KMS-11 (cell line): Measurements from ENCODE around the gene SCAF8.
"Not testable (repeated sequence)": the region's sequence is repeated elsewhere in the genome, so short reads cannot be mapped to it uniquely, and the experiment has no call there.

Experiments
- H2AFZ ChIP-seq: fragments of 200-600 bp; sonication (generic); 2 replicates; pipeline ENCODE4 v1.6.1; 2016; ENCODE audit warnings: antibody characterized with exemption, mixed run types, low read depth
- H3K27ac ChIP-seq: fragments of 200-600 bp; sonication (generic); 2 replicates; pipeline ENCODE4 v1.6.1; 2016; ENCODE audit warnings: mild to moderate bottlenecking, mixed run types
- H3K27me3 ChIP-seq: fragments of 200-600 bp; sonication (generic); 2 replicates; pipeline ENCODE4 v1.6.1; 2017; ENCODE audit warnings: mild to moderate bottlenecking, low read depth, mixed run types, moderate library complexity; ENCODE audit not compliant: insufficient read depth
- H3K36me3 ChIP-seq: fragments of 200-600 bp; sonication (generic); 2 replicates; pipeline ENCODE4 v1.6.1; 2017; ENCODE audit warnings: mild to moderate bottlenecking, mixed run types; ENCODE audit not compliant: insufficient read depth
- H3K4me1 ChIP-seq: fragments of 200-600 bp; sonication (generic); 2 replicates; pipeline ENCODE4 v1.6.1; 2016; ENCODE audit warnings: mild to moderate bottlenecking, low read depth, mixed run types; ENCODE audit not compliant: poor library complexity, severe bottlenecking
- H3K4me2 ChIP-seq: fragments of 200-600 bp; sonication (generic); 2 replicates; pipeline ENCODE4 v1.7.0; 2016; ENCODE audit warnings: mild to moderate bottlenecking, mixed run types
- H3K4me3 ChIP-seq: fragments of 200-600 bp; sonication (generic); IDR thresholded peaks from 2 replicates; pipeline ENCODE4 v1.6.1; 2017; ENCODE audit warnings: low read depth, low read length, mixed read lengths; ENCODE audit not compliant: insufficient read depth
- H3K79me2 ChIP-seq: fragments of 200-600 bp; sonication (generic); 2 replicates; pipeline ENCODE4 v1.6.1; 2016; ENCODE audit warnings: low read depth, mixed run types; ENCODE audit not compliant: insufficient read depth
- H3K9ac ChIP-seq: fragments of 200-600 bp; sonication (generic); 2 replicates; pipeline ENCODE4 v1.6.1; 2016; ENCODE audit warnings: mild to moderate bottlenecking, mixed run types
- H4K20me1 ChIP-seq: fragments of 200-600 bp; sonication (generic); 2 replicates; pipeline ENCODE4 v1.6.1; 2016; ENCODE audit warnings: mild to moderate bottlenecking, mixed run types; ENCODE audit not compliant: insufficient read depth
- CTCF ChIP-seq: fragments of 200-600 bp; sonication (generic); conservative IDR thresholded peaks from 2 replicates; pipeline ENCODE4 v1.6.1; 2017; ENCODE audit warnings: low read depth, mild to moderate bottlenecking, antibody characterized with exemption, low read length, moderate library complexity, mixed read lengths

Gene SCAF8

GRCh38 chr6:154742891-154743290 lies 9.7 kb downstream of the SCAF8 start:
- Histone ChIP-seq H3K9ac (no peak overlapping the region), H3K4me1 (peaks cover 9% of the 10 kb centered on the region), H3K79me2 (peaks cover 100% of the 10 kb centered on the region), H3K36me3 (no peaks in the 10 kb centered on the region), H3K4me3 (no peak overlapping the region), H3K27ac (no peak overlapping the region), H2AFZ (no peak overlapping the region), H4K20me1 (peaks cover 57% of the 10 kb centered on the region), H3K4me2 (no peak overlapping the region), H3K27me3 (no peaks in the 10 kb centered on the region)
- no peak for TF ChIP-seq CTCF

- not testable (repeated sequence) for H3K4me3 ChIP-seq, H3K27me3 ChIP-seq, H3K9ac ChIP-seq, H3K4me2 ChIP-seq, H3K4me1 ChIP-seq, H3K27ac ChIP-seq, H2AFZ ChIP-seq, H3K36me3 ChIP-seq
- peaks cover 100% of the 10 kb centered on the region for H3K79me2 ChIP-seq
- H4K20me1 ChIP-seq = peaks cover 49% of the 10 kb centered on the region
These were observed 11.0 kb downstream of the SCAF8 start for GRCh38 chr6:154744029-154744745.

- no peak overlapping the region for H2AFZ ChIP-seq
- peaks cover 7% of the 10 kb centered on the region for H3K4me1 ChIP-seq
- no peaks in the 10 kb centered on the region for H3K36me3 ChIP-seq
- peaks cover 43% of the 10 kb centered on the region for H4K20me1 ChIP-seq
- H3K27me3 ChIP-seq = no peaks in the 10 kb centered on the region
- H3K4me3 ChIP-seq = no peak overlapping the region
- no peak overlapping the region for H3K9ac ChIP-seq
- H3K79me2 ChIP-seq = peaks cover 100% of the 10 kb centered on the region
- no peak for TF ChIP-seq CTCF
- no peak overlapping the region for H3K27ac ChIP-seq
- no peak overlapping the region for H3K4me2 ChIP-seq
These were observed 12.0 kb downstream of the SCAF8 start for GRCh38 chr6:154745243-154745642.

GRCh38 chr6:154749341-154749740 lies 16.1 kb downstream of the SCAF8 start:
- H3K4me2 ChIP-seq = no peak overlapping the region
- H2AFZ ChIP-seq = no peak overlapping the region
- no peaks in the 10 kb centered on the region for H3K27me3 ChIP-seq
- H3K79me2 ChIP-seq = peaks cover 99% of the 10 kb centered on the region
- peaks cover 26% of the 10 kb centered on the region for H4K20me1 ChIP-seq
- H3K4me1 ChIP-seq = peaks cover 7% of the 10 kb centered on the region
- no peak overlapping the region for H3K27ac ChIP-seq
- TF ChIP-seq CTCF = no peak
- H3K4me3 ChIP-seq = no peak overlapping the region
- H3K9ac ChIP-seq = no peak overlapping the region
- no peaks in the 10 kb centered on the region for H3K36me3 ChIP-seq

- TF ChIP-seq CTCF = no peak
- Histone ChIP-seq H3K9ac (no peak overlapping the region), H3K79me2 (peaks cover 99% of the 10 kb centered on the region), H4K20me1 (peaks cover 16% of the 10 kb centered on the region), H3K36me3 (no peaks in the 10 kb centered on the region), H3K4me1 (peaks cover 7% of the 10 kb centered on the region), H2AFZ (no peak overlapping the region), H3K4me2 (no peak overlapping the region), H3K27me3 (no peaks in the 10 kb centered on the region), H3K4me3 (no peak overlapping the region), H3K27ac (no peak overlapping the region)
These were observed 18.0 kb downstream of the SCAF8 start for GRCh38 chr6:154751011-154751800.
